Measurements from ENCODE around the gene AADACL4. TPM values are rescaled to one million over a fixed set of nuclear protein-coding genes. Genes with fewer than 3 reads are reported as not detected.
"Not testable (repeated sequence)": the region's sequence is repeated elsewhere in the genome, so short reads cannot be mapped to it uniquely, and the experiment has no call there.

Gene AADACL4
- total and polyA plus RNA-seq, 5 experiments from 2014 or later = not detected

DNA sequence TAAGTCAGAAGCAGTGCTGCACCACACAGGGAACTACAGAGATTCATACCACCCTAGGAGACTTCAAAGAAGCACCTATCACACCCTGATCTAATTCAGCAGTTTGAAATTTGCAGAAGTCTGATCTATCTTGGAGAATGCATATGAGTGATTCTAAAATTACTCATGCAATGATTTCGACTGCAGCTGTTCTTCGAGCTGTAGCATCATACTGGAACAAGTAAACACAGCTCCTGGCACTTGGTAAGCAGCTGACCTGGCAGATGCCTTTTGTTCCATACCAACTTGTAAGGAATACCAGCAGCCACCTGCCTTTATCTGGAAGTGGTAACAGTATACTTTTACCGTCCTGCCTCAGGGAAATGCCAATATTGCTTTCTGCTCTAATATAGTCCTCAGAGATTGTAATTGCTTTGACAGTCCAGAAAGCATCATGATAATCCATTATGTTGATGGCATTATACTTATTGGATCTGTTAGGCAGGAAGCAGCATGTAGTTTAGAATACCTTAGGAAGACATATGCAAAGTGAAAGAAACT lies 25.7 kb downstream of the AADACL4 start:
- ATAC-seq = no peak
- Mint-ChIP-seq H3K27ac (no peak overlapping the region), H3K4me1 (no peaks in the 10 kb centered on the region), H3K4me3 (no peak overlapping the region), H3K9me3 (peaks cover 0 to 15% (median 6%) of the 10 kb centered on the region in 9 donors), H3K36me3 (peaks cover 0 to 11% (median 4%) of the 10 kb centered on the region in 3 donors), H3K27me3 (peaks cover 6 to 18% (median 9%) of the 10 kb centered on the region in 5 donors)
- POLR2A ChIA-PET = no interaction called here
- DNase-seq = no peak

DNA sequence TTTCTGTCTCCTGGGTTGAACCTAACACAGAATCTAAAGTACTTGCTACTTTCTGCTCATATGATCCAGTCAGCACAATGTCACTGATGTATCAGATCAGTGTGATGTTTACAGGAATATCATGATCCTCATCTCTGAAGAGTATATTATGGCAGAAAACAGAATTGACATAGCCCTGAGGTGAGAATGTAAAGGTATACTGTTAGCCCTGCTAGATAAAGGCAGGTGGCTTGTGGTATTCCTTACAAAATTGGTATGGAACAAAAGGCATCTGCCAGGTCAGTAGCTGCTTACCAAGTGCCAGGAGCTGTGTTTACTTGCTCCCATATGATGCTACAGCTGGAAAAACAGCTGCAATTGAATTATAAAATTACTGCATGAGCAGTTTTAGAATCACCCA lies 30.5 kb downstream of the AADACL4 start:
- POLR2A ChIA-PET = no interaction called here
- Mint-ChIP-seq H3K27me3 (peaks cover 14 to 34% (median 19%) of the 10 kb centered on the region in 5 donors), H3K27ac (no peak overlapping the region), H3K4me1 (no peaks in the 10 kb centered on the region), H3K4me3 (no peak overlapping the region), H3K36me3 (no peaks in the 10 kb centered on the region), H3K9me3 (peaks cover 0 to 9% (median 0%) of the 10 kb centered on the region in 9 donors)
- no peak for ATAC-seq
- DNase-seq = no peak

DNA sequence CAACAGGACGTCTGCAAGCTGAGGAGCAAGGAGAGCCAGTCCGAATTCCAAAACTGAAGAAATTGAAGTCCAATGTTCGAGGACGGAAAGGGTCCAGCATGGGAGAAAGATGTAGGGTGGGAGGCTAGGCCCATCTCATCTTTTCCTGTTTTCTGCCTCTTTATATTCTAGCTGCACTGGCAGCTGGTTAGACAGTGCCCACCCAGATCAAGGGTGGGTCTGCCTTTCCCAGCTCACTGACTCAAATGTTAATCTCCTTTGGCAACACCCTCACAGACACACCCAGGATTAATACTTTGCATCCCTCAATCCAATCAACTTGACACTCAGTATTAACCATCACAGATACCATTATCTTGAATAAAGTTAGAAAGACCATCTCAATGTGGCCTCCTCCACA lies 32.2 kb downstream of the AADACL4 start:
- peaks cover 0 to 27% (median 9%) of the 10 kb centered on the region in 9 donors for H3K9me3 Mint-ChIP-seq
- DNase-seq, H3K27ac Mint-ChIP-seq, ATAC-seq, H3K4me3 Mint-ChIP-seq, POLR2A ChIA-PET, H3K4me1 Mint-ChIP-seq: not testable (repeated sequence)
- peaks cover 19 to 45% (median 25%) of the 10 kb centered on the region in 5 donors for H3K27me3 Mint-ChIP-seq
- H3K36me3 Mint-ChIP-seq = peaks cover 0 to 13% (median 0%) of the 10 kb centered on the region in 3 donors

DNA sequence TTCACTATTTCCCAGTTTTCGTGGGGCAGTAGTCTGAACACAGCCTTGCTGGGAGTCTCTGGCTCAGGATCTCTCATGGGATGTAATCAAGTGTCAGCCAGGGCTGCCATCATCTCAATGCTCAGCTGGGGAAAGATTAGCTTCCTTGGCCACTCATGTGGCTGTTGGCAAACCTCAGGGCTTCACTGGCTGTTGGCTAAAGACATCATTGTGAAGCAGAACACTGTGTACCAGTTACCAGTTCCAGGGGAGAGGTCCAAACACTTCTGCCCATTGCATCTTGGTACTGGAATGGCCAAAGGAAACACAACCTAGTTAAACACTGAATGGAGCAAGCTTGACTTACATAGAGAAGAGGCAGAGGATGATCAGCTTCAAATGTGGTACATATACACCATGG lies 33.7 kb downstream of the AADACL4 start:
- Mint-ChIP-seq H3K27me3 (peaks cover 13 to 36% (median 26%) of the 10 kb centered on the region in 5 donors), H3K9me3 (peaks cover 0 to 31% (median 9%) of the 10 kb centered on the region in 9 donors), H3K4me1 (no peaks in the 10 kb centered on the region), H3K36me3 (peaks cover 0 to 13% (median 2%) of the 10 kb centered on the region in 3 donors), H3K4me3 (no peak overlapping the region), H3K27ac (no peak overlapping the region)
- no peak for DNase-seq
- POLR2A ChIA-PET = no interaction called here
- no peak for ATAC-seq

DNA sequence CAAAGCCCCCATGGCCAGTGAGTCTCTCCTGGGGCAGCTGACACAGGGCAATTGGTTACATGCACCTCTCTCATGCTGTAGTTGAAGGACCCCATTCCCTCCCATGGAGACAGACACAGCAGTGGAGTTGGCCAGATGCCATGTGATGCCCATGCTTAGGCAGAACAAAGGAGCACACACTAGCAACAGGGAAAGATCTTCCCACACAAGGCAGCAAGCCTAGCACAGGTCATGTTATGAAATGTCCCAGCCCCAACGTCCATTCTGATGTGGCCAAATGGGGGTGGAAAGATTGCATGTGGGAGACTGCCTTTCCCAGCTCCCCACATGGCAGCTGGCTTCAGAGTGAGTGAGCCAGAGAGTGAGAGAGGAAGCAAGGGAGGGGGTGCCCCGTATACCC lies 34.5 kb downstream of the AADACL4 start:
- Mint-ChIP-seq H3K27me3 (peaks cover 11 to 39% (median 31%) of the 10 kb centered on the region in 5 donors), H3K4me1 (no peaks in the 10 kb centered on the region), H3K4me3 (no peak overlapping the region), H3K36me3 (peaks cover 0 to 13% (median 2%) of the 10 kb centered on the region in 3 donors), H3K27ac (no peak overlapping the region), H3K9me3 (peaks cover 0 to 31% (median 9%) of the 10 kb centered on the region in 9 donors)
- ATAC-seq = no peak
- POLR2A ChIA-PET = no interaction called here
- no peak for DNase-seq

DNA sequence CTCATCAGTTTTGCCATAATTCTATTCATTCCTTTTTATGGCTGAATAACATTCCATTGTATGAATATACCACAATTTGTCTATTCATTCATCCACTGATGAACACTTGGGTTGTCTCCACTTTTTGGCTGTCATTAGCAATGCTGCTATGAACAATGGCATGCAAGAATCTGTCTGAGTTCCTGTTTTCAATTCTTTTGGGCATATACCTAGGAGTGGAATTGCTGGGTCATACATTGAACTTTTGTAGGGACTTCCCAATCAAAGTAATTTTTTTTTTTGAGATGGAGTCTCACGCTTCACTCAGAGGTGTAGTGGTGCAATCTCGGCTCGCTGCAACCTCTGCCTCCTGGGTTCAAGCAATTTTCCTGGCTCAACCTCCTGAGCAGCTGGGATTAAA lies 34.9 kb downstream of the AADACL4 start:
- Mint-ChIP-seq H3K4me3 (no peak overlapping the region), H3K36me3 (peaks cover 0 to 13% (median 2%) of the 10 kb centered on the region in 3 donors), H3K4me1 (no peaks in the 10 kb centered on the region), H3K27me3 (peaks cover 12 to 41% (median 32%) of the 10 kb centered on the region in 5 donors), H3K27ac (no peak overlapping the region), H3K9me3 (peaks cover 0 to 31% (median 9%) of the 10 kb centered on the region in 9 donors)
- DNase-seq = no peak
- ATAC-seq = no peak
- POLR2A ChIA-PET = interaction anchor here (0.7 kb wide), 1 partner anchor 27 kb away, joined by 9 read pairs; no protein-coding TSS in a partner anchor

DNA sequence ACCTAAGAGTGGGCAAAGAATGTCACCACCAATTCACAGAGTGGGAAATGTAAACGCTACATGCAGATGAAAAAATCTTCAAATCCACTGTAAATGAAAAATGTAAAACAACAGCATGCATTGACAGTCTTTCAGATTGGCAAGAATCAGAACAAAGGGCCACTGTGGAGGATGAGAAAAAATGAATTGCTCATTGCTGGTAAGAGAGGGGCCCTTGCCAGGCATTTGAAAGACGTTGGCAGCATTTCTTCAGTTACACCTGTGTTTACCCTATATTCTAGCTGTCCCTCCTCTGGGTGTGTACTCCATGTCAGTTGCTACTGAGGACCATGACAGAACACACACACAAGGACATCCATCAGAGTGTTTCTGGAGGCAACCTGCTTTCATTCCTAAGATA lies 46.3 kb downstream of the AADACL4 start:
- ATAC-seq = no peak
- POLR2A ChIA-PET = no interaction called here
- Mint-ChIP-seq H3K27me3 (peaks cover 5 to 12% (median 7%) of the 10 kb centered on the region in 5 donors), H3K36me3 (no peaks in the 10 kb centered on the region), H3K4me3 (no peak overlapping the region), H3K27ac (no peak overlapping the region), H3K9me3 (no peaks in the 10 kb centered on the region), H3K4me1 (no peaks in the 10 kb centered on the region)
- DNase-seq = no peak

DNA sequence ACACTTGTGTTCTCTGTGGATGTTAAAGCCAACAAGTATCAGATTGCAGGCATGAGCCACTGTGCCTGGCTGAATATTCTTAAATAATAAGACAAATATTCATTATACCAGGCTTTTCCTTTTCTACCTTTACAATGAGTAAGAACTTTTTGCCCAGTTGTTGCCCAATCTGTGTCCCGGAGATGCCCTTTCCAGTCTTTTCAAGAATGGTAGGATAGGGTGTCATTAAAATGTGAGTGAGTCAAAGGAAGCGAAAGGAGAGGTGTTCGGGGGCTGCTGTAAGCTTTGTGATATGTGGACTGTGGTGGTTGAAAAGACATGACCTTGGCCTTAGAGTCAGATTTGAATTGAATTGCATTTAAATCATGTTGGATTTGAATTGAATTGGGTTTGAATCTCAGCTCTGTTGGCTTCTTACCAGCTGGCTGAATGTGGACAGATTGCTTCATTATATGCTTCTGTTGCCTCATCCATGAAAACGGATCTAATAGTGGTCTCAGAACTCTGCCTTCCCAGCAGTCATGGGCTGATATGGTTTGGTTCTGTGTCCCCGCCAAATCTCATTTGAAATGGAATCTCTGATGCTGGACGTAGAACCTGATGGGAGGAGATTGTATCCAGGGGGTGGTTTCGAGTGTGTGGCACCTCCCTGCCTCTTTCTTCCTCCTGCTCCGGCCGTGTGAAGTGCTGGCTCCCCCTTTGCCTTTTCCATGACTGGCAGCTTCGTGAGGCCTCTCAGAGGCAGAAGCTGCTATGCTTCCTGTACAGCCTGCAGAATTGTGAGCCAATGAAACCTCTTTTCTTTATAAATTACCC lies 49.3 kb downstream of the AADACL4 start:
- Mint-ChIP-seq H3K9me3 (no peaks in the 10 kb centered on the region), H3K4me3 (no peak overlapping the region), H3K4me1 (no peaks in the 10 kb centered on the region), H3K27me3 (peaks cover 5 to 19% (median 9%) of the 10 kb centered on the region in 5 donors), H3K27ac (no peak overlapping the region), H3K36me3 (no peaks in the 10 kb centered on the region)
- no peak for DNase-seq
- ATAC-seq = no peak
- POLR2A ChIA-PET = no interaction called here

DNA sequence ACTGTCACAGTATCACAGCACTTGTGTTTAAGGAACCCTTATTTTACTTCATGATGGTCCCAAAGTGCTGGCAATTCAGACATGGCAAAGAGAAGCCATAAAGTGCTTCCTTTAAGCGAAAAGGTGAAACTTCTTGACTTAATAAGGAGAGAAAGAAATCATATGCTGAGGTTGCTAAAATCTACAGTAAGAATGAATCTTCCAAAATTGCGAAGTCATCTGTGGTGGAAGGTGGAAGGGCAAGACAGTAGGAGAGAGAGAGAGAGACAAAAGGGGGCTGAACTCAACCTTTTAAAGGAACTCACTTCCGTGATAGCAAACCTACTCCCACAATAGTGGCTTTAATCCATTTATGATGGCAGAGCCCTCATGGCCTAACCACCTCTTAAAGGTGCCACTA lies 52.8 kb downstream of the AADACL4 start:
- no peak overlapping the region for H3K4me3 Mint-ChIP-seq
- no peak for ATAC-seq
- POLR2A ChIA-PET = no interaction called here
- peaks cover 4 to 8% (median 5%) of the 10 kb centered on the region in 3 donors for H3K36me3 Mint-ChIP-seq
- peaks cover 14 to 53% (median 19%) of the 10 kb centered on the region in 5 donors for H3K27me3 Mint-ChIP-seq
- no peak for DNase-seq
- H3K27ac Mint-ChIP-seq = no peak overlapping the region
- no peaks in the 10 kb centered on the region for H3K4me1 Mint-ChIP-seq
- H3K9me3 Mint-ChIP-seq = peaks cover 0 to 14% (median 2%) of the 10 kb centered on the region in 9 donors

DNA sequence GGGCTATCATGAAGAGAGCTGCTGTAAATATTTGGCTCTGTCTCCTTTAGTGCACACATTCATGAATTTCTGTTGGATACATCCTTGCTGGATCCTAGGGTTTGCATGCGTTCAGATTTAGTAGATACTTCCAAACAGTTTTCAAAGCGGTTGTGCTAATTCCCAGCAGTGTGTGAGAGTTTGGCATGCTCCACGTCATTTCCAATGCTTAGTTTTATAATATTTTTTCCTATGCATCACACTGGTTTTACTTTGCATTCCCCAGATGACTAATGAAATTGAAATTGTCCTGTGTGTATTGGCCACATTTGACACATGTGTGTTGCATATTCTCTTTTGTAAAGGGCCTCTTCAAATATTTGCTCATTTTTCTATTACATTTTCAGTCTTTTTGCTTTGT lies 53.5 kb downstream of the AADACL4 start:
- H3K4me1 Mint-ChIP-seq = no peaks in the 10 kb centered on the region
- peaks cover 0 to 14% (median 2%) of the 10 kb centered on the region in 9 donors for H3K9me3 Mint-ChIP-seq
- H3K27me3 Mint-ChIP-seq = peaks cover 14 to 53% (median 19%) of the 10 kb centered on the region in 5 donors
- H3K36me3 Mint-ChIP-seq = peaks cover 4 to 8% (median 5%) of the 10 kb centered on the region in 3 donors
- POLR2A ChIA-PET = no interaction called here
- no peak overlapping the region for H3K4me3 Mint-ChIP-seq
- DNase-seq = no peak
- H3K27ac Mint-ChIP-seq = no peak overlapping the region
- ATAC-seq = no peak

DNA sequence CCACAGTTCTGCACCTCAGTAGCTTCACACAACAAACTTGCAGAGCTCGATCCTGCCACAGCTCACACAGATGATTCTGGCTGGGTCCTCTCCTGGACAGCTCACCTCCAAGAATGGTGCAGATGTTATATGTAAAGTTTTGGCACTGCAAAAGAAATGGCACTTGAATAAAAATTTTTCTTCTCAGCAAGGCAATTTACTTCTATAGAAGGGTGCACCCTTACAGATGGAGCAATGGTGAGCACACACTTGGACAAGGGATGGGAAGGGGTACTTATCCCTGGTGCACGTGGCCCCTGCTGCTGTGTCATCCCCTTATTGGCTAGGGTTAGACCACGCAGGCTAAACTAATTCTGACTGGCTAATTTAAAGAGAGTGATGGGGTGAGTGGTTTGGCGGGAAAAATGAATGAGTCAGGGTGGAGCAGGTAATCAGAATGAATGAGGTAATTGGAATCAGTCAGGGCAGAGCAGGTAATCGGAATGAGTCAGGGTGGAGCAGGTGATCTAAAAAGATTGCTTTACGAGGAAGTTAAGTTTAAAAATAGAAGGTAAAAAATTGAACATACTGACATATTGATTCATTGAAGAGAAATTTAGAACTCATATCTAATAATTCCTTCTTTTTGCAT lies 60.1 kb downstream of the AADACL4 start:
- no peak overlapping the region for H3K4me3 Mint-ChIP-seq
- peaks cover 10 to 47% (median 22%) of the 10 kb centered on the region in 9 donors for H3K9me3 Mint-ChIP-seq
- POLR2A ChIA-PET = no interaction called here
- no peaks in the 10 kb centered on the region for H3K4me1 Mint-ChIP-seq
- H3K36me3 Mint-ChIP-seq = peaks cover 4 to 34% (median 5%) of the 10 kb centered on the region in 3 donors
- H3K27me3 Mint-ChIP-seq = peaks cover 14 to 27% (median 21%) of the 10 kb centered on the region in 5 donors
- H3K27ac Mint-ChIP-seq = no peak overlapping the region
- no peak for DNase-seq
- ATAC-seq = no peak

DNA sequence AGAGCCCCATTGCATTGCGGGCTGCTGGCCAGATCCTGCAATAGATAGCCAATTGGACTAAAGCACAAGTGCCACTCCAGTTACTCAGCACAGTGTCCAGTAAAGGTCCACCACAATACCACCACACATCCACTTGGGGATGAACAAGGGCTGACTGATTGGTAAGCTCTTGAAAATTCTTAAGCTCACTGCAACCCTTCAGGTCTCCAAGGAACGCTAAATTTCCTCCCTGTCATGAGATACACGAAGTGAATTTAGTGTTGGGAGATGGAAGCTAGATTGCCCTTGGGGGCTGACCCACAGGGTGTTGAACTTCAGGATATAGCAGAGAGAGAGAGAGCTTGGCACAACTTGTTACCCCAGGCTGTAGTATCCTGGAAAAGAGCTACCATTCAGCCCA lies 62.2 kb downstream of the AADACL4 start:
- ATAC-seq (no peak), DNase-seq (no peak)
- Mint-ChIP-seq H3K27me3 (peaks cover 6 to 15% (median 7%) of the 10 kb centered on the region in 5 donors), H3K27ac (no peak overlapping the region), H3K9me3 (peaks cover 10 to 38% (median 19%) of the 10 kb centered on the region in 9 donors), H3K4me1 (no peaks in the 10 kb centered on the region), H3K36me3 (peaks cover 0 to 30% (median 3%) of the 10 kb centered on the region in 3 donors), H3K4me3 (no peak overlapping the region)
- POLR2A ChIA-PET = no interaction called here

Data from naive thymus-derived CD8-positive, alpha-beta T cell (primary cell).